HFF-Myc (cell line): ENCODE measurements around the gene ASMTL.

Experiments
- DNase-seq: peaks from one replicate; pipeline ENCODE4 v3.0.0-alpha.2; 2011; ENCODE audit warnings: low read depth; ENCODE audit errors: extremely low read depth
- H3K4me3 ChIP-seq: replicated peaks from 2 replicates; pipeline ENCODE4 v1.5.1; 2011; ENCODE audit warnings: low read depth, mild to moderate bottlenecking, control low read depth, low read length
- TF ChIP-seq, protein P1 (sequence below): IDR thresholded peaks from 2 replicates; pipeline ENCODE4 v1.5.1; 2012; ENCODE audit warnings: mild to moderate bottlenecking, low read depth, low read length, control low read depth; ENCODE audit errors: missing control alignments

Gene ASMTL

DNA sequence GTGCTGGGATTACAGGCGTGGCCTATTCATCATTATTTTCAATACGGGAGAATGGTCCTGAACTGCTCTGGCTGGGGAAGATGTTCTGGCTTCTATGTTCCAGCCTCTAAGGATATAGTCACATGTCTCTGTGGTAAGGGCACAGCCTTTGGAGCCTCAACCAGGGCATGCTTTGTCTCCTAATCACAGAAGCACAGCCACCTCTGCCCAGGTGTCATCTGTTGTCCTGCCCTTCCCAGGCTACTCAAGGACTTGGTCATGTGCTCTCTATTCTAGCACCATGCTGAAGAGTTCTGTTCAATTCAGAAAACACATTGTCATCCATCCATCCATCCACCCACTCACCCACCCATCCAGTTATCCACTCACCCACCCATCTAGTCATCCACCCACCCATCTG lies 29.5 kb downstream of the ASMTL start:
- no peak for DNase-seq
- H3K4me3 ChIP-seq = no peak overlapping the region
- TF ChIP-seq, protein P1, sequence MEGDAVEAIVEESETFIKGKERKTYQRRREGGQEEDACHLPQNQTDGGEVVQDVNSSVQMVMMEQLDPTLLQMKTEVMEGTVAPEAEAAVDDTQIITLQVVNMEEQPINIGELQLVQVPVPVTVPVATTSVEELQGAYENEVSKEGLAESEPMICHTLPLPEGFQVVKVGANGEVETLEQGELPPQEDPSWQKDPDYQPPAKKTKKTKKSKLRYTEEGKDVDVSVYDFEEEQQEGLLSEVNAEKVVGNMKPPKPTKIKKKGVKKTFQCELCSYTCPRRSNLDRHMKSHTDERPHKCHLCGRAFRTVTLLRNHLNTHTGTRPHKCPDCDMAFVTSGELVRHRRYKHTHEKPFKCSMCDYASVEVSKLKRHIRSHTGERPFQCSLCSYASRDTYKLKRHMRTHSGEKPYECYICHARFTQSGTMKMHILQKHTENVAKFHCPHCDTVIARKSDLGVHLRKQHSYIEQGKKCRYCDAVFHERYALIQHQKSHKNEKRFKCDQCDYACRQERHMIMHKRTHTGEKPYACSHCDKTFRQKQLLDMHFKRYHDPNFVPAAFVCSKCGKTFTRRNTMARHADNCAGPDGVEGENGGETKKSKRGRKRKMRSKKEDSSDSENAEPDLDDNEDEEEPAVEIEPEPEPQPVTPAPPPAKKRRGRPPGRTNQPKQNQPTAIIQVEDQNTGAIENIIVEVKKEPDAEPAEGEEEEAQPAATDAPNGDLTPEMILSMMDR = no peak

DNA sequence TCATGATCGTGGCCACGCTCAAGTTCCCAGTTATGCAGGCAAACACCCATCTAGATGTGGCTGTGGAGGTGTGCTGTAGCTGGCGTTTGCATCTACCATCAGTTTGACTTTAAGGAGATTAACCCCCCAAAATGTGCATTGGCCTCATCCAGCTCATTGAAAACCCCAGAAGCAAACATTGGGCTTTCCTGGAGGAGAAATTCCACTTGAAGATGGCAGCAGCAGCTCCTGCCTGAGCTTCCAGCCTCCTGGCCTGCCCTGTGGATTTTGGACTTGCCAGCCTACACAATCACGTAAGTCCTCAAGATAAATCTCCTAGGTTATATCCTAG lies 30.6 kb downstream of the ASMTL start:
- no peak for DNase-seq
- TF ChIP-seq, protein P1 = no peak
- no peak overlapping the region for H3K4me3 ChIP-seq

DNA sequence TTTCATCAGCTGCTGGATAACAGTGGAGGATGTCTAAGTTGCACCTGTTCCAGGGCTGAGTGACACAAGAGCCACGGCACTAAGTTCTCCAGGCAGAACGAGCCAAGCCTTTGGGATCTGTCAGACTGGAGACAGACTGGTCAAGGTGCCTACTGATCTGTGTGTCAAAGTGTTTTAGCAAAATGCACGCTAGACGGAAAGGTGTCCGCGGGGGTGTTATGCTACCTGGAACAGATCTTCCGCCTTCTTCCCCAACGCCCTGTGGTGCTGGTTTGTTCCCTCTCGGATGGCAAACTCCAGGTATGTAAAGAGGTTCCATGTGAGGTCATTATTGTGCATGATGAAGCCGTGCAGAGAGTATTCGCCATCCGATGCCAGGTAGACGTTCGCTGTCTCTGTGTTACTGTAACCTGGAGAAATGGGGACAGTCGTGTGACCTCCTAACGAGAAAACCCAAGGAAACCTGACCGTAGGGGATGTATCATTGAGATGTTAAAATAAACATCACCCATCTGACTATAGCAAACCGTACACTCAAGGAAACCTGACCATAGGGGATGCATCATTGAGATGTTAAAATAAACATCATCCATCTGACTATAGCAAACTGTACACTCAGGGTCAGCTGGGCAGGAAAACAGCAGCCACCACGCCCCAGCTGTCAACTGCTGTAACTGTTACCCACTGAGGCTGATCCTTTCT lies 31.1 kb downstream of the ASMTL start:
- H3K4me3 ChIP-seq = no peak overlapping the region
- DNase-seq = no peak
- TF ChIP-seq, protein P1 = no peak

DNA sequence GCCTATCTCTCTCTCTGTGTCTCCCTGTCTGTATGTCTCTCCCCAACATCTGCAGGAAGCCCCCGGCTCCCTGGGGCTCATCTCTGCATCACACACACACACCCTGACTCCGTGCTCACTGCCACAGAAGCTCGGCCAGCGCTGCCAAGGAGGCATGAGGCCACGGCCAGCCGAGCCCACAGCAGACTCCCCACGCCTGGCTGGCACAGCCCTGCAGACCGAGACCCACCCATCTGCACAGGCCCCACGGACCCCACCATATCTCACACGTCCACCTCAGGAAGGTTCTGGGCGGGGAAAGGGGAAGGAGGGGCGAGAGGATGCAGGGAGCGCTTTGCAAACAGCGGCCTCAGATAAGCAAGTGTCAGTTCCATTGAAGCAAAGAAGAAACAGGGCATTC lies 32.3 kb downstream of the ASMTL start:
- TF ChIP-seq, protein P1 = no peak
- H3K4me3 ChIP-seq = no peak overlapping the region
- no peak for DNase-seq

DNA sequence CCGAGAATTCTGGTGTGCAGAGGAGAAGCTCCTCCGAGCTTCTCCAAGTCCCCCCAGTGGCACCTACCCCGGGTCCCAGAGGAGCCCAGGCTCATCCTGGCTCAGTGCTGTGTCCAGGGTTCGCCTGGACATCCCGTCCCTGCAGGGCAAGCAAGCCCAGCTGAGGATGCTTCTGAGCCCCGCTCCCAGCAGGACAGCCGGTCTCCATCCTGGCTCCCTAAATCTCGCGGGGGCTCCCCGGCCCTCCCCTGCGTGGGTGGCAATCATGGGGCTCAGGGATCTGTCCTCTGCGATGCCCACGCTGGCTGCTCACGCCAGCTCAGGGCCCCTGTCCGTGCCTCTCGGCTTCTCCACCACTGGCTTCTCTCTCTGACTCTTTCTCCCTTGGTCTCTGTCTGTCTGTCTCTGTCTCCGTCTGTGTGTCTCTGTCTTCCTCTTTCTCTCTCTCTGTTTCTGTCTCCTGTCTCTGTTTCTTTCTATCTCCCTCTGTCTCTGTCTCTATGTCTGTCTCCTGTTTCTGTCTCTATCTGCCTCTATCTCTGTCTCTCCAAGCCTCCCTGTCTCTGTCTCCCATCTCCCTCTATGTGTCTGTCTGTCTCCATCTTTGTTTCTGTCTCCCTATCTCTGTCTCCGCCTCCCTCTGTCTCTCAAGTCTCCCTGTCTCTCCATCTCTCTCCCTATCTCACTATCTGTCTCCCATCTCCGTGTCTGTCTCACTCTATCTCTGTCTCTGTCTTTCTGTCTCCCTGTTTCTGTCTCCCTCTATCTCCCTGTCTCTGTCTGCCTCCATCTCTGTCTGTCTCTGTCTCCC lies 33.0 kb downstream of the ASMTL start:
- TF ChIP-seq, protein P1 = no peak
- H3K4me3 ChIP-seq = no peak overlapping the region
- DNase-seq = no peak

DNA sequence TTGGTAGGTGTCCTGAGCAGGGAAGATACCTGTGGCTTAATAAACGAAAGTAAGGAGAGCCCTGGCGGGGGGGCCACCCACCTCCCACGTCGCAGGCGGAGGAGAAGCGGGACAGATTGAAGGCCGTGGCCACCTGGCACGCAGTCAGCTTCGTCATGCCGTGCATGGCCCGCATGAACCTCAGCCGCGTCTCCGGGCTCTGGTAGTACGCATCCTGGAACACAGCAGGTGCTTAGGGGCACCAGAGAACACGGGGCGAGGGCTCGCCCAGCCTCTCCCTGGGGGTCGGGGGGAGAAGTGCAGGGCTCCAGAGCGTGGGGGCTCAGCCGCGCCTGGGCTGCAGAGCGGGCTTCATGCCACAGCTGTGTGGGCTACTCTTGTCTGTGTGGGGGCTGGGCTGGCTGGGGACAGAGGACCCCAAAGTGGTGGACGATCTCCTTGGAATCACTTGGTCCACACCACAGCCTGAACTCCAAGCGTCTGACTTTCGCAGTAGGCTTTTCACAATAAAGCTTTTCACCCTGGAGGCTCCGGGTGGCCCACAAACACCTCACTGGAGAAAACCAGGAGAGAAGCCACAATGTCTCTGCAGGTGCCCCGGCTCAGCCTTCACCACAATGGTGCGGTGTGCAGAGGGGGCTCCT lies 33.7 kb downstream of the ASMTL start:
- TF ChIP-seq, protein P1 = no peak
- H3K4me3 ChIP-seq = no peak overlapping the region
- DNase-seq = no peak
